ENCODE data around the gene PHC3. TPM values are rescaled to one million over a fixed set of nuclear protein-coding genes. Genes with fewer than 3 reads are reported as not detected.
A peak's percentile ranks its signal among the peaks of the same experiment; 100 is the strongest.

Gene PHC3
- total RNA-seq, 4 donors from 2014 or later = 44.9 to 87.0 (median 69.7) TPM

DNA sequence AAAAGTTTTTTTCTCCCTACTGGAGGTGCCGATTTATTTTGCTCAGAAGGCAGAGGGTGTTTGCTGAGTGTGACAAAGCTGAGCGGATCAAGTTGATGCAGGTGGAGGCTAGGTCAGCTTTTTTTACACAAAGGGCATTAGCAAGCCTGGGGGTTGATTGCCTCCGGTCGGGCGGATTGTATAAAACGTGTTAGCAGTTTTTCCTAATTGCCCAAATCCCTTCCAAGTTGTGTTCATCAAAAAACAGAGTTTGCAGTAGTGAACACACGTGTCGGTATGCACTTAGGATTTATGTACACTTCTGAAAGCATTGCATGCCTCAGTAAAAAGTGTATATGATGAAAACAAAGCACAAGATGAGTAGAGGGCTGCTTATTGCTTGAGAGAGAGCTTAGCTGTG lies 141.1 kb downstream of the PHC3 start:
- peak overlapping the region; percentile 87 to 89 (median 88) for H3K27ac ChIP-seq
- in situ Hi-C loops (cut with MboI; ENCODE audit: low pct_ligation_motif_present in 1 of 4, low pct_unique_long_range_greater_than_20kb in 1 of 4, low sequenced_read_pairs in 3 of 4) = no loop called here
- no peak for DNase-seq
- 0 to 26% methylated on average over 2 to 8 of the region's 8 CpGs for WGBS, 2 donors (ENCODE audit: low coverage in 1 of 2)
- no peaks in the 10 kb centered on the region for H3K9me3 ChIP-seq
- intact Hi-C loops (cut with DNase I; ENCODE audit: low total_unique reads) = no loop called here
- peak overlapping the region in 3 of 4 donors; percentile 58 to 73 (median 65) for H3K4me3 ChIP-seq
- peaks cover 0 to 46% (median 19%) of the 10 kb centered on the region in 4 donors for H3K4me1 ChIP-seq
- TF ChIP-seq EP300 (IDR thresholded peaks at IDR 0.05; ENCODE audit: low read depth) = no peak
- no peak for TF ChIP-seq POLR2AphosphoS5 (IDR thresholded peaks at IDR 0.05)
- no peak for TF ChIP-seq CTCF (IDR thresholded peaks at IDR 0.05)
- no peak for TF ChIP-seq POLR2A (IDR thresholded peaks at IDR 0.05)
- H3K36me3 ChIP-seq = no peaks in the 10 kb centered on the region
- peaks cover 23% of the 10 kb centered on the region for H3K27me3 ChIP-seq

DNA sequence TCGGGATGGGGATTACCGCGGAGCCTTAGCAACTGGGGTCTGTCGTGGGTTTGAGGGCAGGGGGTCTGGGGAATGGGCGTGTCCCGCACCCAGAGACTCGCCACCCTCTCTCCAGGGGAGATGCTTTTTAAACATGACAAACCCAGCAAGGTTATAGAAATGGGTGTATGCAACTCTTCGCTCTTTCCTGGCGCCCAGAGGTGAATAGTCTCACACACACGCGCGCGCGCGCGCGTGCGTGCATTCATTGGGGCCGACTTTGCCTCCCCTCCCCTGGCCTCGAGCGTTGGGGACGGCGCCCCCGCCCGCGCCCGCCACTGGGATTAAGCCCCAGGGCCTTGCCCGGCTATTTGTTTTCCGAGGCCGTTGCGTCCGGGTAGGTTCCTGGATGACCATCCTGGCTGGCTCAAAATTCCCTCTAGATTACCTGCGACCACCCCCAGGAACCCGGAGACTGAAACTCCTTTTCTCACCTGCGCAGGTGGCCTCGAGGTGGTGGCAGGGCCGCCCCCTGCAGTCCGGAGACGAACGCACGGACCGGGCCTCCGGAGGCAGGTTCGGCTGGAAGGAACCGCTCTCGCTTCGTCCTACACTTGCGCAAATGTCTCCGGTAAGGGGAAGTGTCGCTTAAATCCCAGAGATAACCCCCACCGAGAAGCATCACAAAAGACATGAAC lies 143.0 kb downstream of the PHC3 start:
- in situ Hi-C loops (cut with MboI; ENCODE audit: low pct_ligation_motif_present in 1 of 4, low pct_unique_long_range_greater_than_20kb in 1 of 4, low sequenced_read_pairs in 3 of 4) = no loop called here
- TF ChIP-seq POLR2AphosphoS5 (IDR thresholded peaks at IDR 0.05) (peak in 1 of 3 donors; percentile 39), POLR2A (IDR thresholded peaks at IDR 0.05) (peak; percentile 16), EP300 (IDR thresholded peaks at IDR 0.05; ENCODE audit: low read depth) (no peak), CTCF (IDR thresholded peaks at IDR 0.05) (peak in 3 of 5 experiments; percentile 22 to 49 (median 30))
- H3K36me3 ChIP-seq = no peaks in the 10 kb centered on the region
- H3K27ac ChIP-seq = peak overlapping the region; percentile 87 to 89 (median 88)
- H3K27me3 ChIP-seq = peaks cover 23% of the 10 kb centered on the region
- H3K4me1 ChIP-seq = peaks cover 0 to 39% (median 10%) of the 10 kb centered on the region in 4 donors
- H3K9me3 ChIP-seq = no peaks in the 10 kb centered on the region
- 3 to 5% methylated on average over 5 to 51 of the region's 51 CpGs for WGBS, 2 donors (ENCODE audit: low coverage in 1 of 2)
- peak; percentile 66 for DNase-seq
- H3K4me3 ChIP-seq = peak overlapping the region; percentile 54 to 73 (median 62)
- intact Hi-C loops (cut with DNase I; ENCODE audit: low total_unique reads) = no loop called here

Small RNA genes within 50 kb of the gene (small RNA-seq; reads per million reads assigned to genes)
- gene RNU4-38P (0 reads per million in 4 donors), gene RNU6-315P (0 reads per million in 4 donors)

Other genes with a start within 250 kb of the PHC3 start
- gene SEC62, start 214.9 kb downstream of the PHC3 start, total RNA-seq = 10 to 100 TPM; 18.7 to 48.7 (median 30.0) TPM
- gene GPR160, start 143.7 kb downstream of the PHC3 start, total RNA-seq = 100 to 1,000 TPM in 3 of 4 donors, 10 to 100 TPM in 1; 93.5 to 195 (median 139) TPM
- gene PRKCI, start 40.7 kb upstream of the PHC3 start, total RNA-seq = 10 to 100 TPM; 21.1 to 52.1 (median 36.0) TPM
- gene SKIL, start 176.0 kb upstream of the PHC3 start, total RNA-seq = 10 to 100 TPM; 27.0 to 78.4 (median 43.1) TPM
- 10 to 100 TPM in 1 of 4 donors, 1 to 10 TPM in 3; 4.6 to 13.5 (median 7.2) TPM for gene CLDN11, start 237.1 kb upstream of the PHC3 start, total RNA-seq